NCI-H1417 treated with DMSO at 0.1 percent for 48 hours (cell line): Measurements from ENCODE around the gene PPP1R10.

Experiments used
- DNase-seq: peaks from one replicate; lab custom pipeline; 2025; lab: John Stamatoyannopoulos, UW

PPP1R10 gene

DNA sequence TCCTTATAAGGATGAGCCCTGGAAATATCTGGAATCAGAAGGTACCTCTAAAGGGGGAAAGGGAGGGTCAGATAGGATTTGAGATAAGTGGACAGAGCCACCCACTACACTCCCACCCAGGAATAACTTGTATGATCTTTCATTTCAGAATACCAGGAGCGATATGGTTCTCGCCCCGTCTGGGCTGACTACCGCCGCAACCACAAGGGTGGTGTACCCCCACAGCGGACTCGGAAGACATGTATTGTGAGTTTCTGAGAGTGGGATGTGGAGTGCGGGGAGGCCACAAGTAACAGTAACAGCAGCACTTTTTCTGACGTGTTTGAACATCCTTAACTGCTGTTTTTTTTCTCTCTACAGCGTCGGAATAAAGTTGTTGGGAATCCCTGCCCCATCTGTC is 2.5 kb upstream of the PPP1R10 start:
- DNase-seq: no peak

DNA sequence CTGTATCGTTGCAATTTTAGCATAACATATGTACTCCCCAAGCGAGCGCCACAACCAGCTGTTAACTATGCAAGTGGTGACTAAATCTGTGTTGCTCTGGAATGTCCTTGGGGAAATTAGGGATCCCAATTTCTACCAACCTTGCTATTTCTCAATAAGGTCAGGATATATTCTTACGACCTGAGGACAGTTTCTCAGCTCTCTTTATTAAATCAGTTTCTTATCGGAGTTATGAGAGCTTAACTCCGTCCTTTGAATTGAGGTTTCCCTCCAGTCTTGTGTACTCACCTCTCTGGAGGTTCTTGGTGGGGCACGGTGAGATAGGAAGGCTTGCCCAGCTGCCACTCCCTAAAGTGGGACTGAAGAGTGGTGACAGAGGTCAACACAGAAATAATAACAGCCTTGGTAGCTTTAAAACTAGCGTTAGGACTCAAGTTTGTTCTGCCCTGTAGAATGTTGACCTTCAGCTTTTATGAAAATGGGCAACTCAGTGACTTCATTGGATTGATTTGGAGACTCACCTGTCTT is 1.3 kb upstream of the PPP1R10 start:
- no peak for DNase-seq

DNA sequence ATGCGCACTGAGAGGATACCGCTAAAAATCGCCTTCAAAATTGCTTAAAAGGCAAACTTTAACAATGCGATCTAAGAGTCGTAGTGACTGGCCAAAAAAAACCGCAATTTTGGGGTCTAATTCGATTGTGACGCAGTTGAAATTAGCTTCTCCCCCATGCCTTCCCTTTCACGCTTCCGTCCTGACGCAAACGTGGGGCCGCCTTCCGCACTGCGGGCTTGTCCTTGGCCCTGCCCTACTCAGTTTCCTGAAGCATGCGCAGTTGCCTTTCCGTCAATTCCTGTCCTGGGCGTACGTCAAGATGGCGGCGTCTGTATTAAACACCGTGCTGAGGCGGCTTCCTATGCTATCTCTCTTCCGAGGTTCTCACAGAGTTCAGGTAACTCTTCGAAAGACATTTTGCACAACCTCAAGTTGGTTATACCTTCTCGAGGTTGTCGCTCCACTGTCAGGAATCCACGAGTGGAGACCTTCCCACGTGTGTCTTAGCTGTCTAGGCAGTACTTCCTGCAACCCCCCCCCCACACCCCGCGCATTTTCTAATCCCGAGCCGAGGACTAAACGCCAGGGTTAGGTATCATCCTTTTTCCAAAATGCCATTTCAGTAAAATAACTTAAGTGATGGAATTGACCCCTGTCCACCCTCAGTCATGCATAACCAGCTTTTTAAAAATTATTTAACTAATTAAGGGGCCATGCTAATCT is 674 bp upstream of the PPP1R10 start, which contains the start of gene MRPS18B:
Gene MRPS18B (plus strand): TSS at position 276 of the 705 bp plus-strand sequence. CDS start 26 bp downstream, at position 302.
- DNase-seq: peak; percentile 97

DNA sequence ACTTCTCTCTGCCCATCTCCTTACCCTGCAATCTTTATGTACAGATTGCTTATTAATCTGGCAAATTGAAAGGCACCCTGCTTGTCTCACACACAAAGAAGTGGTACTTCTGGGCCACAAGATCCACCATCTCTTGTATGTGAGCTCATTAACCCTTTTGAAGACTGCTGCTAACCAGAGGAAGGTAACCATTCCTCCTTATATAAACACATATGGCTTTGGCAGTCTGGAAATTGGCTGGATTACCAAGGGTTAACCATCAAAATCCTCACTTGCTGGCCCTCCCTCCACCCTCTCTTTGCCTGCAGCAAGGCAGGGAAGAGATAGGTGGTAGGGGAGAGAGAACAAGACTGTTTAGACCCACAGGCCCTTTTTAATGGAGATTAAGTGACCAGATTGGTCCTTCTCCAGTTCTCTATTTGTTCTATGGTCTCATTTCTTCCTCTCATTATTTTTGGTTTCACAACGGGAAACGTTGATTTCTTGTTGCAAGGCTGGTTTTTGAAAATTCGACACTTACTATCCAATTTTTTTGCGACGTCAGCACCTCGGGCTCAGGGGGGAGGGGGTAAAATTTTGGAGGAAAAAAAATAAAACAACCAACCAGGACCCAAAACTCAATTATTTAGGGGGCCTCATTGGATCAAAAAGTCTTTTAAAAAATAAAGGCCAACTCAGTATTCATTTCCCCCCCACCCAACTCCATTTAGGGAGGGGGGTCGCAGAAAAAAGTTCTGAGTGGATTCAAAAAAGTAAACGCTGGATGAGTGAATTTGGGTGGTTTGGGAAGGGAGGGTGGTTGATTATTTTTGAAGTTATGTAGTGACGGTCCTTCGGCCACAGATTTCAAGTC is 859 bp downstream of the PPP1R10 start:
- no peak for DNase-seq

DNA sequence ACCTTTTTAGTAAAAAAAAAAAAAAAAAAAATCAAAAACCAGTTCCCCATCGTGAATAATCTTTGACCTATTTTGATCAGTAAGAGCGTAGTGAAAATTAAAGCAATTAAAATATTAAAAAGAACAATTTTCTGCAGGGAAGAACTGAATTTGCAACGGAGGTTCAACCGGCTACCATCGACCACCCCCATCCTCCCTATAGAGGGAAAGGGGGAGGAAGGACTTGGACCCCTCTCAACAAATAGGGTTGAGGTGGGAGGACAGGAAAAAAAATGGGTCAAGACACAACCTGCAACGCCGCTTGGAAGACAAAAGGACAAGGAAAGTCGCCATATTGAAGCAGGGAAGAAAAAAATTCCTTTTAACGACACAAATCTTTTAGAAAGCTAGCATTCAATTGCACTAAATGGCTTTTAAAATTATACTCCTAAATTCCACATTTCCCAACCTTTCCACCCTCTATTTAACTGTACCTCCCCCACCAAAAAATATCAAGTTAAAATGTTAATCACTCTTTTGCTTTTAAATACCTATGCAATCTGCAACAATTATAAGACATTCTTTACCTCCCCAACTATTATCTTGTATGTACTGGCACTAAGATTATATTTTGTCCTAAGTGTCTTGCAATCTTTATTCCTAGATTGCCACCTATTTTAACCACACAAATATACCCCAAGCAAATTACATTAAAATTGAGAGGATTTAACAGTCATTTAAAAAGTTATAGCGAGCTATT is 1.7 kb downstream of the PPP1R10 start:
- no peak for DNase-seq

DNA sequence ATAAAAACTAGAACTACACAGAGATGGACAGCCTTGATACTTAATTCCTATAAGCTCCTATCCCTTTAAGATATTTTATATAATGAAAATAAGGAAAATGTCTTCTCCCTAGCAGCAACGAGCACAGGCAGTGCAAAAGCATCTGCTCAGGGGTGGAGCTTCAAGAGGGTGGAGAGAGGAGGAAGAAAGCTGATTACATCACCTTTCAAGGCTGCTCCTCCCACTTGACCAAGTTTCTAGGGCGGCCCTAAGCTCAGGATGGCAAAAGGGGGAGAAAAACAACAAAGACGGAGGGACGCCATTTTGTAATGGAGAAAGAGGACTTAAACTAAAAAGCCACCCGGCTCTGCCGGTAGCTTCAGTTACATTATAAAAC is 2.2 kb downstream of the PPP1R10 start:
- DNase-seq: peak; percentile 88

DNA sequence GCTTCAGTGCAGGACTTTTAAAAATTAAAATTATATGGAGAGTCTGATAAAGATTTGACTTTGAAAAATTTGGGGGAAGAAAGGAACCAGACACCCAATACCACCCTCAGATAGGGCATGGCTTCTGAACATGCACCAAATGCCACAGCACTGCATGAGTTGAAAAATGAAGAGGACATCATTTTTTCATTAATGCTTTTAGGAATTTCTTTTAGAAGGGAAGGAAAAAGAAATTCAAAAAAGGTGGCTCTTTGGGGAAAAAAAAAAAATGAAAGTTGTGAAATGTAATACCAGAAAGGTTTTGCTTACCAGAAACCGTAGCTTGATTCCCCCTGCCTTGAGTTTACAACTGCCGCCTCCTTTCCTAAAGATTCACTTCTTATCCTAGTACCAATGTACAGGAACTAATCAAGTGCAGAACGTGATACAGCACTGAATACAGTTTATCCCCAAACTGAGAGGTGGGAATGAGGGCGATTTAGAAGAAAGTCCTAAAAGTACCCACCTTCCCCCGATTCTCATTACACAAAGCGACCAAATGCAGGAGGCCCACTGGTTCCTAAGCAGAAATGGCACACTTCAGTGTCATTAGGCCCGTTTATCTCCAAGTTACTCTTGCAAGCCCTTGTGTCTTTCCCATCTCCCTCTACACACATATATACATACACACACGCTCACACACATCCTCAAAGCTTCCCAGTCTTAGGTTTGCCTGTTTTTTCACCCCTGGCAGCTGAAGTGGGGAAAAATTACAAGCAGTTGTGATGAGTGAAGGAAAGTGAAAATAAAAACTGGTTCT is 2.8 kb downstream of the PPP1R10 start:
- DNase-seq: no peak

DNA sequence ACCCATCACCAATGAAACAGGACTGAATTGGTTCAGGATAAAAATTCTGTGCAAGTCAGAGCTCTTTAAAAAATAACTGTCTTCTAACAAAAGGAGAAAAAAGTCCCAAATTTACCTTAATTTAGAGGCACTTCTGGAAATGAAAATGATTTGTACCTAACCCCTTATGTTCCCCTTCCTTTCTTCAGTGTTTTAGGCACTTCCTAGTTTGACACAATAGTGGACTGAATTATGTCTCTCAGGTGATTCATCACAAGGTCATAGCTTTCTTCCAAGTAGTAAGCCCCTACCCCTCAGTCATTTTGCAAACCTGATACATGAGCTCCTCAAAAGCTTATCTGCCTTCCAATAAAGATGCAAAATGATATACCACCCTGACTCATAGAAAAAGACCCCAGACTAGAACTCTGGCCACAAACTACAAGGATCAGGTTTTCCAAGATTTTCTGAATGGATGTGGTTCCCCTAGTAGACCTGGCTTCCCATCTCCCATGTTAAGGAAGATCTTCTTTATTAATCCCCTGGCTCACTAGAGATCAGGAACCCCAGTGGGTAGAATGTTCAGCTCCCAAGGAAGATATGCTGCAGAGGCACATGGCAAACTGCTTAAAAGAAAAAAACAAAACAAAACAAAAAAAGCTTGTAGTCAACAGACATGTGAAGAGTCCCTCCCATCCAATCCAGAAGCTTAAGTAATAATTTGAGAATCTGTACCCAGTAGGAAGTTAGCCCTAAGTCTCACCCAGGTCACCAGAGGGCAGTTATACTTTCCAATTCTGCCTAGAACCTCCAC is 3.6 kb downstream of the PPP1R10 start:
- no peak for DNase-seq

DNA sequence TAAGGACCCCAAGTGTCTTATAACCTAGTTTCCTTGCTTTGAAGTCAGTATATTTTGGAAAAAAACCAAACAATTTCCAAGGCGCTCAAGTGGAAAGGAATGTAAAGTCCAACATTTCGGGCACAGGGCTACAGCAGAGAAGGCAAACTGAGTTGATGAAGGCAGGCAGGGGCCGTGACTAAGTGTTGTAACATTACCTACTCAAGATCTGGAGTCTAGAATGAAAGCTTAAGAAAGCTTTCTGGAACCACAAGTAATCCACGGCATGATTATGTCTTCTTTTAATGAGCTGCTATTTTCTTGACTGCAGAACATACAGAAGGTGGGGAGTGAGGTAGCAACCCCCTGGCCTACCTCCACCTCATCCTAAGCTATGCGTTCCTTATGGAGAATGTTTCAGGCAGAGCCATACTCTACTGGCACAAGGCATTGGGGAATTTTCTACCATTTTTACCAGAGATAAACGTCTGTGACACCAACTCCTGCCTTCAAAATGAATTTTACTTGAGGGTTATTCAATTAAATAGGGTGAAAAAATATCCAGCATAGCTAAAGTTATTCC is 4.3 kb downstream of the PPP1R10 start:
- no peak for DNase-seq

DNA sequence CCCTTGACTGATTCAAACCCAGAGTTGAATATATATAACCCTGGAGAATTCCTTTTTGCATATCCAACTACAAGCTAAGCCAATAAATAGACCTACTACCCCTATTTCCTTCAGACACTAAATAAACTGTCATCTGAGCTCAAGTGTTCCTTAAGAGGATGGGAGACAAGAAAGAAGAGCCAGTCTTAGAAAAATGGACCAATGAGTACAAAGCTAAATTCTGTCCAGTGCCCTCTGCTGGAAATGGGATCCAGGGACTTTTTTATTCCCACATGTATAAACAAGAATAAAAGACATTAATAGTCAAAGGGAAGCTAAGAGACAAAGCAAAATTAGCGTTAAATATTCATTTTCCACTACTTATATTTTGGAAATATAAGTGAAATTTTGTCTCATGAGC is 4.8 kb downstream of the PPP1R10 start:
- no peak for DNase-seq

DNA sequence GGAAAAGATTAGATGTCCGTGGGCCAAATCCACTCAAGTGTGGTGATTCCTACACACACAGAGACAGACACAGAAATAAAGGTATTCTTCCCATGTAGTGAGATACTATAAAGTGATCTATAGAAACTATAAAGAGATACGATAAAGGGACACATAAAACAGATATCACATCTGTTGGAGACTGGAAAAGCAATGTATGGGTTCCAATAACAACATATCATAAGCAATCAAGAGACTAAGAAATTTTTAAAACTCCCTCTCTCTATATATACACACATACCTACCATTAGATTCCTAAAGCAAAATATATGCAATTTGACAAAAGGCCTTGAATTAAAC is 5.2 kb downstream of the PPP1R10 start:
- no peak for DNase-seq

DNA sequence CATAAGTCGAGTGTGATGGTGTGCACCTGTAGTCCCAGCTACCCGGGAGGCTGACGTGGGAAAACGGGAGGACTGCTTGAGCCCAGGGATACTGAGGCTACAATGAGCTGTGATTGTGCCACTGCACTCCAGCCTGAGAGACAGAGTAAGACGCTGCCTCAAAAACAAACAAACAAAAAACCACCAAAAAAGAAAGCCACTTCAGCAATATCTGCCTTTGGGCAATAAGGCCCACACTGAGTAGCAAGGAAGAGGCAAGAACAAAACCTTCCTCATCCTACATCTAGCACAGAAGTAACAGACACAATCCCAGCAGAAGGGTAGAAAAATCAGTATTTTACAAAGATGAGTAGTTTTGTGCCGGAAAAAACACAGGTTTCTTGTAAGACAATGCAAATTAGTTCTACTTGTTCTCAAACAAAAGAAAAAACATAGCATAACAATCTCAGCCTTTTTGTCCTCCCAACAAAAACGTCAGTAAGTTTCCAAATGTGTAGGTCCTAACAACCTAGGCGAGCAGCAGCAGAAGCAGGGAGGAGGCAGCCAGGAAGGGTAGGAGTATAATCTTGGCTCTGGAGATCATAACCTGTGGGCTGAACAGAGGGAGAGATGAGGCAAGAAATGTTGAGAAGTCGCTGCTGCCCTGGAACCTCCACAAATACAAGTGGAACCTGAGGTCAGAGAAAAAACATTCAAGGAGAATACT is 5.7 kb downstream of the PPP1R10 start:
- DNase-seq: no peak

DNA sequence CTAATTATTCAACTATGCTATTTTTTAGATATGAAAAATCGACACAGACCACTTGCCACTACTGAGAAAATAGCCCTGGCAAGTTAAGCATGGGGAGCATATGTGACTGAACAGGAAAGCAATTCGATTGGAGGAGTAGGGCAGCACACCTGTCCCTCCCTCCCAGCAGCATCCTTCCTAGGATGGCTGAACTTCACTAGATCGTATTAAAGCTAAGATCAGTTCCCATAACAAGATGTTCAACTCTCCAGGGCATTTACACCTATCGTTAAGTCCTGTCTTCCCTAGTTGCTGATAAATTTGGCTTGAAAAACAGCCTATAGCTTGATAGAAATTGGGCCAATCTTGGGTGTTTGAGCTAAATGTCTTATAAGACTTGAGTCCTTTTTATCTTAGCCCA is 7.0 kb downstream of the PPP1R10 start:
- no peak for DNase-seq

DNA sequence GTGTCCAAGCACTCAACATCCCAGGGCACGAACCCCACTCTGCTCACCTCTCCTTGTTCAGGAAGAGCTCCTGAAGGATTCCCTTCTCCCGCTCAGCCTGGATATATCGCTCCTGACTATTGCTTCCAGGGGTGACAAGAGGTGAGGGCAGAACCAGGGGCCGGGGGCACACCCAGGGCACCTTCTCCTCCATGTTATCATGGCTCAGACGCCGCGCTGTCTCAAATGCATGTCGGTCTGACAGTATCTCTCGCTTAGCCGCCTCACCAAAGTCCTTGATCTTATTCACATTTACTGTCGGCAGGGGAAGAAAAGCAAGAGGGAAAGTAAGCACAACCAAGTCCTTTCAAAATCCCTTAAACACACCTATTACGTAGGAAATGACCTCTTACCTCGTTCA is 13.1 kb downstream of the PPP1R10 start:
- no peak for DNase-seq

DNA sequence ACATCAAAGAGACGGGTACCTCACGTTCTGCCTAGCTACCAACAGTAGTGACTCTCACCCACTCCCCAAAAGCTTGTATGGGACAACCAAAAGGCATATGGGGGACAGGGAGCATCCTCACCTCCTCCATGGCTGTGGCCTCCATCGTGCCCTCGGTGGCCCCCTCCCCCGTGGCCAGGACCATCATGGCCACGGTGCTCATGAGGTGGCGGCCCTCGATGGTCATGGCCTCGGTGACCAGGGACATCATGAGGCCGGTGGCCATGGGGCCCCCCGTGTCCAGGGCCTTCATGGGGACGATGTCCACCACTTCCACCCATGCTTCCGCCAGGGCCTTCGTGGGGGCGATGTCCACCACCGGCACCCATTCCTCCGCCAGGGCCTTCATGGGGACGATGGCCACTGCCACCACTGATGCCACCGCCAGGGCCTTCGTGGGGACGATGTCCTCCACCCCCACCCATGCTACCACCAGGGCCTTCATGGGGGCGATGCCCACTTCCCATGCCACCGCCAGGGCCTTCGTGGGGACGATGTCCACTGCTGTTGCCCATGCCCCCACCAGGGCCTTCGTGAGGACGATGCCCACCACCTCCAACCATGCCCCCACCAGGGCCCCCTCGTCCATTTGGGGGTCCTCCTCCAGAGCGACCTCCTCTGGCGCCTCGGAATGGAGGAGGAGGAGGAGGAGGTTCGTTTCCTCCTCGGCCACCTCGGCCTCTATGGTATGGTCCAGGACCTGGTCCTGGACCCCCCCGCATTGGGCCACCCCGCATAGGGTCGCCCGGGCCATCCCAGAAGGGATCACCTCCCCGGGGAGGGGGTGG is 15.0 kb downstream of the PPP1R10 start:
- DNase-seq: no peak

DNA sequence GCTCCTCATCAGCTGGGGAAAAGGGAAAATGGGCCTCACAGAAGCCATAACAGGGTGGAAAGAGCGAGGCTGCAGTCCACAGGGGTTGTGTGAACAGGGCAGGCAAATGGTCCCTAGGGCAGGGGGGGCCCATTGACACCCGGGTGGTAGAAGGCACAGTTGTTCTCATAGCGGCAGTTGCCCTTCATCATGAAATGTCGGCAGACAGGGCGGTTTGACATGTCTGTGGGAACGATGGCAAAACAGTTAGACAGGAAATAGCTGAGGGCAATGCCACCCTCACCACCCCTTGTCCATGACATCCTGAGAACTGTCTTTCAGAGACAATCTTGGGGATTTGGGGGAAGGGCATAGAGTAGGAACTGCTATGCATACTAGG is 15.6 kb downstream of the PPP1R10 start:
- no peak for DNase-seq

DNA sequence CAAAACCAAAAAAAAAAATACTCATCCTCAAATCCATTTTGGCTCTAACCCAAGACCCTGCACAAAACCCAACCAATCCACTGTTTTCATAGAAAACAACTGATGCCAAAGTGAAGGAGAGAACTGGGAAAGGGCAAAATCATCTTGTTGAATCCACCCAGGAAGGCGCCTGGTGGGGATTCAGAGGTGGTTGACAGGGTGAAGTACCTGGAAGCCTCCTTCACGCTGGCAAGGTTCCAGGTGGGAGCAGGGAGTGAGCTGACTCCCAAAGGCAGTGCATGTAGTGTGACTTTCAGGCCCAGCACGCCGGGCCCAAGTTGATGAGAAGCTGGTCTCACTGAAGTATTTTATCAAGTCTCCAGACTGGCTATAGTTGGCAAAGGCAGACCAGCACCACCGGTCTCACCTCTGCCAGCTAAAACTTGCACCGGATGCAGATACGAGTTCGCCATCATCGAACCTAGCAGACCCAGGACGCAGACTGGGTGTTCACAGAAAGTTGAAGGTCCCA is 16.5 kb downstream of the PPP1R10 start:
- no peak for DNase-seq

DNA sequence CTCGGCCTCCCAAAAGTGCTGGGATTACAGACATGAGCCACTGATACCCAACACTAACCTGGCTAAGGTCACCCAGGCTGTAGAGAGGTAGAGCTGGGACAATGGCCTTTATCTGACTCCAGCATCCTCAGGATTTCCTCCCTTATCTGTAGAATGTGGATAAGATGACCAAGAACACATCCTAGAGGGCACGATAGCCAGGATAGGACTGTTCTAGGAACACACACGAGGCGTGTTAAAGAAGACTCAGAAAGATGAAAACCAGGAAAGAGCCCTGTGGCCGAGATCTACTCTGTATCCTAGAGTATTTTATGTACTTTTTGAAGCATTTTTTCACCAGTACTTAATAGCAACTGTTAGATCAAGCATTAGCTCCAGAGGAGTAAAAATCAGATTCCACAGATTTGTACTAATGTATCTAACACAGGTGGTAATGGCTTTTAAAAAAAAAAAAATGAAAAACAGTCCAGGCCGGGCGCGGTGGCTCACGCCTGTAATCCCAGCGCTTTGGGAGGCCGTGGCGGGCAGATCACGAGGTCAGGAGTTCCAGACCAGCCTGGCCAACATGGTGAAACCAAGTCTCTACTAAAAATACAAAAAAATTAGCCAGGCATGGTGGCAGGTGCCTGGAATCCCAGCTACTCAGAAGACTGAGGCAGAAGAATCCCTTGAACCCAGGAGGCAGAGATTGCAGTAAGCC is 17.3 kb downstream of the PPP1R10 start:
- DNase-seq: no peak
